T-helper 9 cell (primary cell): Measurements from ENCODE around the gene TIPRL.

ENCODE experiments used
- DNase-seq: peaks from one replicate; pipeline ENCODE4 v3.0.0-alpha.2; 2020

TIPRL gene

DNA sequence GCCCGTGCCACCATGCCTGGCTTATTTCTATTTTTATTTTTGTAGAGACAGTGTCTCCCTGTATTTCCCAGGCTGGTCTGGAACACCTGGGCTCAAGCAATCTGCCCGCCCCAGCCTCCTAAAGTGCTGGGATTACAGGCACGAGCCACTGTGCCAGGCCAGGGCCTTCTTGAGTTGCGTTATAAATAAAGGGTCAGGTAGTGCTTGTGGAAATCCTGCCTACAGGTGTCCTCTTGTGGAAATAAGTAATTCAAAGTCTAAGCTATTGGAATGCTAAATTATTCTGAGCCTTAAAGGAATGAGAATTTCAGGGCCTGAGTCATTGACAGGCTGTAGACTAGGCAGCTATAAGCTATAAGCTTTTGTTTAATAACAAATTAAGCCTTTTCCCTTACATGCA is 38.9 kb downstream of the TIPRL start:
- DNase-seq, result no peak

DNA sequence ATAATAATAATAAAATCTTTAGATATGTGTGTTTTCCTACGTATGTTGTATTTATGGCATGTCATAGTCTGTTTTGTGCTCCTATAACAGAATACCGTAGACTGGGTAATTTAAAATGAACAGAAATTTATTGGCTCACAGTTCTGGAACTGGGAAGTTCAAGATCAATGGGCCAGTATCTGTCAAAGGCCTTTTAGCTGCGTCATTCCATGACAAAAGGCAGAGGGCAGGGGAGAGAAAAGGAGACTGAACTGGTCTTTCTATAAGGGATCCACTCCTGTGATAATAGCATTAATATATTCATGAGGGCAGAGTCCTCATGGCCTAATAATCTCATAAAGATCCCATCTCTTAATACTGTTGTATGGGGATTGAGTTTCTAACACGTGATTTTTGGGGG is 39.9 kb downstream of the TIPRL start:
- DNase-seq, result no peak

DNA sequence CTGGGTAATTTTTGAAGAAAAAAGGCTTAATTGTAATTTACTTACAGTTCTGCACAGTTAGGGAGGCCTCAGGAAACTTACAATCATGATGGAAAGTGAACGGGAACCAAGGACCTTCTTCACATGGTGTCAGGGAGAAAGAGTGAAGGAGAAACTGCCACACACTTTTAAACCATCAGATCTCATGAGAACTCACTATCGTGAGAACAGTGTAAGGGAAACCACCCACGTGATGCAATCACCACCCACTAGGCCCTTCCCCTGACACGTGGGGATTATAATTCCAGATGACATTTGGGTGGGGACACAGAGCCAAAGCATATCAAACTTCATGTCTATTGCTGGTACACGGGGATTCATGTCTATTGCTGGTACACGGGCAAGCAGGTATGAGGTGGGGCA is 41.7 kb downstream of the TIPRL start:
- no peak for DNase-seq

GRCh38 chr1:168221275-168221674 is 42.5 kb downstream of the TIPRL start:
- no peak for DNase-seq

DNA sequence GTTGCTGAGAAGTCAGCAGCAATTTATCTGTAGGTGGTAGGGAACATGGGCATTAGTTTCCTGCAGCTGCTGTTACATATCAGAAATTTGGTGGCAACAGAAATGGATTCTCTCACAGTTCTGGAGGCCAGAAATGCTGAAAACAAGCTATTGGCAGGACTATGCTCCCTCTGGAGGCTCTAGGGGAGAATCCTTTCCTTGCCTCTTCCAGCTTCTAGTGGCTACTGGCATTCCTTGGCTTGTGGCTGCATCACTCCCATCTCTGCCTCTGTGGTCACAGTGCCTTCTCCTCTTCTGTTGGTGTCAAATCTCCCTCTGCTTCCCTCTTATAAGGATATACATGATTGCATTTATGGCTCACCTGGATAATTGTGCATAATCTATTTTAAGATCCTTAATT is 44.5 kb downstream of the TIPRL start:
- no peak for DNase-seq

DNA sequence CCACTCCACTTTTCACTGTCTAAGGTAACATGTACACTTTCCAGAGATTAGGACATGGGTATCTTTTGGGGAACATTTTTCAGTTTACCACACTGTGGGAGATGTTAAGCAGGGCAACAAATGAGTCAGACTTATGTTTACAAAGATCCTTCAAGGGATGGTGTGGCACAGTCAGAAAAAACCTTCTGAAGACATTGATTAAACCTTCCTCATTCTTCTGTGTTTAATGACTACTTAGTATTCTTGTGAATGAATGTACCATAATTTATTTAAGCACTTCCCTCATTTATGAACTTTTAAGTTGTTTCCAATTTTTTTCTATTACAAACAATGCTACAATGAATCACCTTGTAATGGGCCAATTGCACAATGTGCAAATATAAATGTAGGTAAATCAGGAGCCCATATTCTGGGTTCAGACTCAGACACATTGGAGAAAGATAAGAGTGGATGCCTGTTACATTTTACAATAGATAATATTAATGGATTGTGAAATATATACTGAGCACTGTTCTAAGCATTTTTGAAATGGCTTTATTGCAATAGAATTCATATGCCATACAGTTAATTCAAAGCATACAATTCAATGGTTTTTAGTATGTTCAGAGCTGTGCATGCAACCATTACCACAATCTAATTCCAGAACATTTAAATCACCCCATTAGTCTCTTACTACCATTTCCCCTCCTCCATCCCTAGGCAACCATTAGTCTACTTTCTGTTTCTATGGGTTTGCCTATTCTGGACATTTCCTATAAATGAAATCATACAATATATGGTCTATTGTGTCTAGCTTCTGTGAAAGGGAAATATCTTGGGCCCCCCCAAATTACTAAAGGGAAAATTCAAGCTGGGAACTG is 45.1 kb downstream of the TIPRL start:
- no peak for DNase-seq

DNA sequence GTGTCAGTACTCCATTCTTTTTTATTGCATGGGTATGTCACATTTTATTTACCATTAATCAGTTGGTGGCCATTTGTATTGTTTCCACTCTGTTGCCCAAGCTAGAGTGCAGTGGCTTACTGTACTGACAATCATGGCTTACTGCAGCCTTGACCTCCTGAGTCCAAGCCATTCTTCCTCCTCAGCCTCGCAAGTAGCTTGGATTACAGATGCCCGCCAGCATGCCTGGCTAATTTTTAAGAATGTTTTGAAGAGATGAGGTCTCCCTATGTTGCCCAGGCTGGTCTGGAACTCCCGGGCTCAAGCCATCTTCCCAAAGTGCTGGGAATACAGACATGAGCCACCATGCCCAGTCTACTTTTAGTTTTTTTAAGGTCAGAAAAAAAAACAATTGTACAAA is 46.2 kb downstream of the TIPRL start:
- DNase-seq, result no peak

DNA sequence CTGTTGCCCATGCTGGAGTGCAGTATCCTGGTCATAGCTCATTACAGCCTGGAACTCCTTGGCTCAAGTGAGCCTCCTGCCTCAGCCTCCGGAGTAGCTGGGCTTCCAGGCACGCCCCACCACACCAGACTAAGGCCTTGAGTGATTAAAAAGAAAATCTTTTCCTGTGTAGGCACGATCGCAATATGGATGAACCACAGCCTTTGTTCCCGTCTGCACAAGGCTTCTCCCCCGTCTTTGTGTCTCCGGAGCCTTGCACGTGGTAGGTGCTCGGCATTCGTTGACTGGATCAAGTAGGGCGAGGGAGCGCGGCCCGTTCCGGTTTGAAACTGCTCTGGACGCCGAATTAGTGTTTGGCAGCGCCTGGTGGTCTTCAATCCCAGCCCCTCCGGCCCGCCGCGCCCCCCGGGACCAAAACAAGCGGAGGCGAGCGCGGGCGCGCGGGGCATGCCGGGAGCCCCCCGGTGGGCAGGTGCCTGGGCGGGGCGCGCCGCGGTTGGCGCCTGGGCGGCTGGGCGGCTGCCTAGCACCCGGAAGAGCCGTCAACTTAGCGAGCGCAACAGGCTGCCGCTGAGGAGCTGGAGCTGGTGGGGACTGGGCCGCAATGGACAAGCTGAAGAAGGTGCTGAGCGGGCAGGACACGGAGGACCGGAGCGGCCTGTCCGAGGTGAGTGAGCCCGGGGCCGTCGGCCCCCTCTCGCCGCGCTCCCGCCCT is 46.9 kb downstream of the TIPRL start, which contains the start of gene SFT2D2:
Gene SFT2D2, plus strand, starts transcription at position 529 of the 715 bp plus-strand sequence. Its CDS starts 76 bp downstream, at position 605.
- peak; percentile 66 for DNase-seq

DNA sequence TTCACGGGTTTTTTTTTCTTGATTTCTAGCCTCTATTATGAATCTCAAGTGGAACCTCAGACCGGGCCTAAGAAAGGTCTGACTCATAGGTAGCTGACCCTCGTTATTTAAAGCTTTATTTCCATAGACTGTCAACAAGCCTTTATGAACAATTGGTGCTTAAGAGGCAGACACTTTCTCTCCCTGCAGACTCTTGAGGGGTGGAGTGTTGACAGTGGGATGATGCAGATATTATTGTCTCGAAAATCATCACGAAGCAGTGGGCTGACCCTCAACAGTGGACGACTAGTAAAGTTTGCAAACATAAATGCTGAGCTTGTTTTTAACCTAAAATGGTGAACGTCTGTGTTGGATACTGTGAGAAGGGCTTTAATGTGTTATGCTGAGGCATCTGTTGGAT is 48.9 kb downstream of the TIPRL start:
- no peak for DNase-seq

DNA sequence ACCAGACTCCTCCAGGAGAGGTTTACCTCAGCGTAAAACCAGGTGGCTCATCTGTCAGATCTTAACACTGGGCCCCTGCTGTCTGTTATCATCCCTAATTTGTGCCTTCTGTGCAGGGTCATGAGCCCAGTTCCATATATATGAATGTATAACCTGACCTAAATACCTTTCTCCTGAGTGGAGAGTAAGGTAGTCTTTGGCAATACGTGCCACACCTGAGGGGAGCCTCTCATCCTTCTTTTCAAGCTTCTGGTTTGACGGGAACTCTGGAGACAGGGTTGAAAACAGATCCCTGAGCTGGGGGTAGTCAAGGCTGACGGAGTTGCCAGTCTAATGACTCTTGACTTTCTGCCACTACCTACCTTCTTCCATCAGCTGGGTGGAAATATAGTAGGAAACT is 51.1 kb downstream of the TIPRL start:
- DNase-seq, result no peak

- no peak for DNase-seq
Measured at GRCh38 chr1:168230709-168231108, 51.9 kb downstream of the TIPRL start.

- no peak for DNase-seq
Measured at GRCh38 chr1:168234846-168235547, 56.2 kb downstream of the TIPRL start.

- no peak for DNase-seq
Measured at GRCh38 chr1:168235548-168235885, 56.8 kb downstream of the TIPRL start.

DNA sequence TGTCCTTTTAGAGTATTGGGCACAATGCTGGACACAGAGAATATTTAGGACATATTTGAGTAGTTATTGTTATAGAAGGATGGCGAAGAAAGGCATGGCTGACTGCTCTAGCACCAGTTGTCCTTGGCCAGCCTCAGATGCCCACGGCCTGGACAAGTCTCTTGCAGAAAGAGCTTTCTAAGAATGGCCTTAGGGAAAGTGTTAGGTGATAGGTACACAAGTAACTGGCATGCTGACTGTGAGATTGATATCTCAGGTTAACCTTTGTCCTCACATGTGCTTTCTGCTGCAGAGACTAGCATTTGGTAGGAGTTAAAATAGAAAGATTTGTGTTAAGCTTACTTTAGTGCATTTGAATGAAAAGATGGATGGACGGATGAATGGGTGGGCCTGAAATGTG is 57.2 kb downstream of the TIPRL start:
- no peak for DNase-seq

- no peak for DNase-seq
Measured at GRCh38 chr1:168236836-168237611, 58.3 kb downstream of the TIPRL start.

- no peak for DNase-seq
Measured at GRCh38 chr1:168243198-168243597, 64.4 kb downstream of the TIPRL start.

DNA sequence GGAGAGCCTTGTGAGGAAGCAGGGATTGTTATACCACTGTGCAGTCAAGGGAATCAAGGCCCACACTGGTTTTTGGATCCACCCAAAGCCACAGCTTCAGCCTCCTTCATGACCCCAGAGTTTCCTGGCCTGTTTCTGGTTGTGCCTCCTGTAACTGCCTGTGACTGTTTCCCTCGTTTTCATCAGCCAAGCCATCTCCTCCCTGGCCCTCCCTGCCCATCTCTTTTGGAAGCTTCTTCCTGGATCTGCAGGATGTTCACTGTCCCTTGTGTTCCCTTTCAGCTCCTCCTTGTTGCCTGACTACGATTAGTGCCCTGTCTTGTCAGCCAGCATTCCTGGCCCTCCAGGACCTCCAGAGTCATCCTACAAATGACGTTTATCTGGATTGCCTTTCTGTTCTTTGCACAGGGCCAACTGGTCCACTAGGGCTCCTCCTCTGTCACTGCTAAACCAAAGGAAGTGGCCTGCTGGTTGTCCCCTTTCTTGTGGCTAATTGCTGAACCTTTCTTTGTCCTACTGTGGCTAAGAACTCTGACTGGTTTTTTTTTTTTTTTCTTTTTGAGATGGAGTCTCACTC is 65.0 kb downstream of the TIPRL start:
- DNase-seq, result no peak

DNA sequence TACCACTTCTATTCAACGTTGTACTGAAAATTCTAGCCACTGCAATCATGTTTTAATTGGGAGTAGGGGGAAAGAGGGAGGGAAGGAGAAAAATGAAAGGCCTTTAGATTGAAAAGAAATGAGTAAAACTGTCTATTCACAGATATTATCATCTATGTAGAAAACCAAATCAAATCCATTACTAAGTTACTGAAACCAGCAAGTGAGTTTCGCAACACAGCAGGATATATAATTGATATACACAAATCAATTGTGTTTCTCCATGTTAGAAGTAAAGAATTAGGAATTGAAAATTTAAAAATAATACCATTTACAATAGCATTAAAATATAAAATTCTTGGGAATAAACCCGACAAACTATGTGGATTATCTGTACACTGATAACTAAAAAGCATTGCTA is 66.3 kb downstream of the TIPRL start:
- no peak for DNase-seq

DNA sequence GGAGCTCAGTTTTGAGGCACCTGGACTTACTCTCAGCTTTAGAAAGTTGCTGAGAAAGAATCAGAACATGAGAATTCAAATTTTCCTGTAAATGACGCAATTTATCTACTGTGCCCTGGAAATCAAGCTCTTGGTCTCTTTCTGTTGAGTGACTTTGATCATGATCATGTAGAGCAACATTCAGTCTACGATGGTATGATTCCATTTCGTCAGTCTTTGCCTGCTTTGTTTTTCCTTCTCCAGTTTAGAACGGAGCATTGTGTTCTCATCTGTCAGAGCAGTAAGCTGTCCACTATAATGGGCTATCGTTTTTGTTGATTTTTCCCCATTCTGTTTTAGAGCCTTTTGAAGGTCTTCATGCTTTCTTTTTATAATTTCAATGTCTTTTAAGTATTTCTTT is 67.7 kb downstream of the TIPRL start:
- no peak for DNase-seq
